ENCODE data around the gene BIRC2. TPM values are rescaled to one million over a fixed set of nuclear protein-coding genes. Genes with fewer than 3 reads are reported as not detected.

Gene BIRC2
- polyA plus RNA-seq, 2 of the 4 experiments (the other 2 are of a cell fraction): 24.2 to 60.4 TPM

DNA sequence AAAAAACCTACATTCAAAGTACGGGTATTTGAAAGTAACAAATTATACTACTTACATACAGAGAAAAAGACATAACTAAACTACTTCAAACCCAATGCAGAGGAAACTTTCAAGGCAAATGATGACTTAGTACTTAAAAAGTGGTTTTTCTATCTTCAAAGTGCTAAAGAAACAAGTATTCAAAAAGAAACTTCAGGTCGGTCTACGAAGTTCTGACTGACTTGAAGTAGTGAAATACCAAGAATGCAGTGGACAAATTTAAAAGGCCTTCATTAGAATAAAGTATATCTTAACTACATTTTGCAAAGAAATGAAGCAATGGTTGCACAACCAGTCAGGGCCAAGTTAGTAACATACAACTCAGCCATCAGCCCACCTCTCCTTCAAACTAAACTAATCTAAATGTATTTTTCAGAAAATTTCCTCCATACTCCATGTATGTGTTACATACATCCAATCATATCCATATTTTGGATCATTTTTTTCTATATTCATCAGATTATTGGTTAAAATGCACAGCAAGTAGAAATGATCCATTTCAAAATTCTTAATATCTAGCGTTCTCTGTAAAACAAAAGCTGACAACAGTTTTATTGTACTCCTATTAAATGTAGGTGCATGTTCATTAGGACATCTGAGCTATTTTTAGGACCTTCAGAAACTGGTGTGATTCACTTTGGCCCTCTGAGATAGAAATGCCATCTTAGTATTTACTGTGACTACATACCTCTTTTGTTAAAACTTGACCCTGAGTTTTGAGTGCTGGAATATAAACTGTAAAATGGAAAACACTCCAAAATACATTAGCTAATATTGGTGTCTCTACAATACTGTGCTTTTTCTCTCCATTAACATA is 49.9 kb downstream of the BIRC2 start:
- 85% methylated on average over 4 of the region's 4 CpGs for WGBS (ENCODE audit: missing lambda C conversion rate)
- Histone ChIP-seq H3K4me3 (no peak overlapping the region), H3K27ac (no peak overlapping the region), H3K4me1 (peaks cover 17% of the 10 kb centered on the region), H3K9me3 (no peaks in the 10 kb centered on the region), H3K4me2 (no peak overlapping the region)
- no peak for DNase-seq (ENCODE audit: low read depth in 1 of 2, low spot score in 1 of 2)
- no peak for ATAC-seq
- ChIA-PET POLR2A (no interaction called here), CTCF (interaction anchor here (4.9 kb wide), 1 partner anchor 216 kb away, joined by 21 read pairs; no protein-coding TSS in a partner anchor)
- TF ChIP-seq CEBPB (IDR thresholded peaks at IDR 0.05): peak; percentile 7 to 25; a peak in 1 of 4 replicates
- TF ChIP-seq HOXB13 (CRISPR knock-in tag; IDR thresholded peaks at IDR 0.05; ENCODE audit: low read depth): no peak
- no peak for TF ChIP-seq ESRRA (IDR thresholded peaks at IDR 0.05; ENCODE audit: borderline replicate concordance, low read length)
- no peak for TF ChIP-seq MYC (IDR thresholded peaks at IDR 0.05; ENCODE audit: borderline replicate concordance, low read length)
- FAIRE-seq: no peak

DNA sequence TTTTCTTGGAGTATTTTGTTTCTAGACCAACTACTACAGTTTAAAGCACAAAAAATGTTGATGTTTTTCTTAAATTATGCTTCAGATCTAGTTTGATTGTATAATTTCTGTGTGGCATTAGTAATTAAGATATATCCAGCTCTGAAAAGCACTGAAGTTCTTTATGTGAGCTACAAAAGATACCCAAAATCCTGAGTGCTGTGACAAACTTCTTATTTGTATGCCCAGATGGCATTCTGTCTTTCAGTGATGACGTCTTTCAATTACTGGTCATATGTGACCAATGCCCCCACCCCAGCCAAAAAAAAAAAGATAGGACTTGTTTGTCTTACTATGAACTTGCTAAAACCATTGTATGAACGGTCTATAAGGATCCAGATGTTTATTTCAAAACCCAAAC is 51.3 kb downstream of the BIRC2 start:
- Histone ChIP-seq H3K27ac (no peak overlapping the region), H3K4me2 (no peak overlapping the region), H3K4me1 (peaks cover 17% of the 10 kb centered on the region), H3K9me3 (no peaks in the 10 kb centered on the region), H3K4me3 (no peak overlapping the region)
- ATAC-seq: no peak
- DNase-seq (ENCODE audit: low read depth in 1 of 2, low spot score in 1 of 2): no peak
- ChIA-PET POLR2A (no interaction called here), CTCF (interaction anchor here (4.9 kb wide), 1 partner anchor 215 kb away, joined by 21 read pairs; no protein-coding TSS in a partner anchor)
- TF ChIP-seq CHD2 (IDR thresholded peaks at IDR 0.05; ENCODE audit: low read length, partially characterized antibody) (no peak), FOSL2 (IDR thresholded peaks at IDR 0.05) (no peak), FOSL2 (CRISPR knock-in tag; IDR thresholded peaks at IDR 0.05) (no peak), JUN (IDR thresholded peaks at IDR 0.05) (no peak), CEBPB (IDR thresholded peaks at IDR 0.05) (no peak), TP53 (CRISPR knock-in tag; IDR thresholded peaks at IDR 0.05) (no peak), FOXS1 (CRISPR knock-in tag; IDR thresholded peaks at IDR 0.05) (no peak), CHD4 (IDR thresholded peaks at IDR 0.05; ENCODE audit: borderline replicate concordance) (no peak), EHMT2 (IDR thresholded peaks at IDR 0.05; ENCODE audit: low read depth) (no peak), SREBF2 (IDR thresholded peaks at IDR 0.05) (no peak), HOXB5 (CRISPR knock-in tag; IDR thresholded peaks at IDR 0.05) (no peak)
- TF ChIP-seq, protein P1, sequence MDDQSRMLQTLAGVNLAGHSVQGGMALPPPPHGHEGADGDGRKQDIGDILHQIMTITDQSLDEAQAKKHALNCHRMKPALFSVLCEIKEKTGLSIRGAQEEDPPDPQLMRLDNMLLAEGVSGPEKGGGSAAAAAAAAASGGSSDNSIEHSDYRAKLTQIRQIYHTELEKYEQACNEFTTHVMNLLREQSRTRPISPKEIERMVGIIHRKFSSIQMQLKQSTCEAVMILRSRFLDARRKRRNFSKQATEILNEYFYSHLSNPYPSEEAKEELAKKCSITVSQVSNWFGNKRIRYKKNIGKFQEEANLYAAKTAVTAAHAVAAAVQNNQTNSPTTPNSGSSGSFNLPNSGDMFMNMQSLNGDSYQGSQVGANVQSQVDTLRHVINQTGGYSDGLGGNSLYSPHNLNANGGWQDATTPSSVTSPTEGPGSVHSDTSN (IDR thresholded peaks at IDR 0.05): no peak
- WGBS (ENCODE audit: missing lambda C conversion rate): 87% methylated on average over 2 of the region's 2 CpGs
- no peak for FAIRE-seq

DNA sequence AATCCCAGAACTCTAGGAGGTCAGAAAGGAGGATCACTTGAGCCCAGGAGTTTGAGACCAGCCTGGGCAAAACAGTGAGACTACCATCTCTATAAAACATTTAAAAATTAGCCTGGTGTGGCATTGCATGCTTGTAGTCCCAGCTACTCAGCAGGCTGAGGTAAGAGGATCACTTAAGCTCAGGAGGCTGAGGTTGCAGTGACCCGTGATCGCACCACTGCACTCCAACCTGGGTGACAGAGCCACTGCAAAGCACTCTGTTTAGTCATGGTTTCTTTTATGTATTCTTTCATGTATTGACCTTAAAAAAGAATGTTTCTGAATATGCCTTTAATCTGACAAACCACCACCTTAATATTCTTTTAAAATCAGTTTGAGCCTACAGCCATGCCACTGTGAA is 52.2 kb downstream of the BIRC2 start:
- no peak for ATAC-seq
- WGBS (ENCODE audit: missing lambda C conversion rate): 95% methylated on average over 2 of the region's 2 CpGs
- no peak for TF ChIP-seq MYC (IDR thresholded peaks at IDR 0.05; ENCODE audit: borderline replicate concordance, low read length)
- no peak for TF ChIP-seq CBX8 (IDR thresholded peaks at IDR 0.05)
- TF ChIP-seq HOXB5 (CRISPR knock-in tag; IDR thresholded peaks at IDR 0.05): no peak
- no peak for TF ChIP-seq SREBF2 (IDR thresholded peaks at IDR 0.05)
- TF ChIP-seq MAFK (IDR thresholded peaks at IDR 0.05; ENCODE audit: partially characterized antibody): no peak
- TF ChIP-seq, protein P2, sequence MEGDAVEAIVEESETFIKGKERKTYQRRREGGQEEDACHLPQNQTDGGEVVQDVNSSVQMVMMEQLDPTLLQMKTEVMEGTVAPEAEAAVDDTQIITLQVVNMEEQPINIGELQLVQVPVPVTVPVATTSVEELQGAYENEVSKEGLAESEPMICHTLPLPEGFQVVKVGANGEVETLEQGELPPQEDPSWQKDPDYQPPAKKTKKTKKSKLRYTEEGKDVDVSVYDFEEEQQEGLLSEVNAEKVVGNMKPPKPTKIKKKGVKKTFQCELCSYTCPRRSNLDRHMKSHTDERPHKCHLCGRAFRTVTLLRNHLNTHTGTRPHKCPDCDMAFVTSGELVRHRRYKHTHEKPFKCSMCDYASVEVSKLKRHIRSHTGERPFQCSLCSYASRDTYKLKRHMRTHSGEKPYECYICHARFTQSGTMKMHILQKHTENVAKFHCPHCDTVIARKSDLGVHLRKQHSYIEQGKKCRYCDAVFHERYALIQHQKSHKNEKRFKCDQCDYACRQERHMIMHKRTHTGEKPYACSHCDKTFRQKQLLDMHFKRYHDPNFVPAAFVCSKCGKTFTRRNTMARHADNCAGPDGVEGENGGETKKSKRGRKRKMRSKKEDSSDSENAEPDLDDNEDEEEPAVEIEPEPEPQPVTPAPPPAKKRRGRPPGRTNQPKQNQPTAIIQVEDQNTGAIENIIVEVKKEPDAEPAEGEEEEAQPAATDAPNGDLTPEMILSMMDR (IDR thresholded peaks at IDR 0.05): no peak
- TF ChIP-seq GATA3 (IDR thresholded peaks at IDR 0.05; ENCODE audit: borderline replicate concordance): no peak
- no peak for TF ChIP-seq SMC3 (IDR thresholded peaks at IDR 0.05)
- H3K4me1 ChIP-seq: peaks cover 17% of the 10 kb centered on the region
- no peak overlapping the region for H3K4me3 ChIP-seq
- FAIRE-seq: no peak
- H3K27ac ChIP-seq: no peak overlapping the region
- ChIA-PET POLR2A (no interaction called here), CTCF (interaction anchor here (1.0 to 4.9 kb wide), 3 partner anchors 8 to 214 kb away, joined by 4 to 21 read pairs (median 21); no protein-coding TSS in a partner anchor)
- no peak for DNase-seq (ENCODE audit: low read depth in 1 of 2, low spot score in 1 of 2)
- H3K9me3 ChIP-seq: no peaks in the 10 kb centered on the region
- H3K4me2 ChIP-seq: no peak overlapping the region

All from A549 (cell line).